Right cardiac atrium (tissue), 5 donors: Measurements from ENCODE around the gene OAT. TPM values are rescaled to one million over a fixed set of nuclear protein-coding genes. Genes with fewer than 3 reads are reported as not detected.

Source experiments
- ATAC-seq, 2 donors: fragments of 200-7000 bp; cut with Tn5 transposase; one replicate each; pipeline versions ENCODE4 v1.8.0 to v1.9.1; 2020; ENCODE audit warnings: moderate library complexity in 2 of 2, mild to moderate bottlenecking in 1 of 2
- DNase-seq, 3 donors: peaks; one replicate each; pipeline ENCODE4 v3.0.0-alpha.2; 2020
- H3K27ac ChIP-seq: one replicate; pipeline ENCODE4 v1.5.1; 2013; ENCODE audit warnings: mild to moderate bottlenecking, low read length, control low read depth, moderate library complexity
- H3K27me3 ChIP-seq: one replicate; pipeline ENCODE4 v1.6.1; 2013; ENCODE audit not compliant: control insufficient read depth, insufficient read depth
- H3K4me1 ChIP-seq: one replicate; pipeline ENCODE4 v1.6.1; 2013; ENCODE audit warnings: low read length; ENCODE audit not compliant: control insufficient read depth, insufficient read depth
- H3K4me3 ChIP-seq: one replicate; pipeline ENCODE4 v1.5.1; 2013; ENCODE audit warnings: low read length, control low read depth
- H3K9me3 ChIP-seq: one replicate; pipeline ENCODE4 v1.6.1; 2013; ENCODE audit warnings: low read length; ENCODE audit not compliant: control insufficient read depth
- WGBS: extraction: QIAGEN DNeasy Blood & Tissue Kit; methylation state at CpG from one replicate; pipeline ENCODE4 v1.1.7; 2013; 5-methylcytosine and 5-hydroxymethylcytosine counted together
- intact Hi-C, 4 donors: fragments of 100-400 bp; cut with DNase I; formaldehyde crosslinking; loops; one replicate each; pipeline versions ENCODE4 v1.11.0 to v1.14.0; 2022 to 2023
- polyA plus RNA-seq: library from polyadenylated mRNA; stranded (reverse); fragments of 200-250 nt; gene quantifications from one replicate; pipeline ENCODE4 v1.2.3, GENCODE V29; 2013
- total RNA-seq, 4 donors: library from RNA; stranded (reverse); fragmentation: NEBNext Ultra II Directional; extraction: Animal tissue kit (Norgen Biotek cat#: 25700); gene quantifications; one replicate each; pipeline ENCODE4 v1.2.1, GENCODE V29; 2021
- donor health status: healthy with polysubstance abuse.
- donor health status: DM: no; HTN: yes; CAD: no.
- donor health status: DM: no; HTN: no; CAD: no.
- donor health status: DM: no; HTN: yes; CAD: no; lungs with severe emphysema.
- donor health status: DM: yes; HTN: yes; CAD: no.

OAT gene
- total and polyA plus RNA-seq, 5 donors = 34.7 to 47.8 (median 42.2) TPM

DNA sequence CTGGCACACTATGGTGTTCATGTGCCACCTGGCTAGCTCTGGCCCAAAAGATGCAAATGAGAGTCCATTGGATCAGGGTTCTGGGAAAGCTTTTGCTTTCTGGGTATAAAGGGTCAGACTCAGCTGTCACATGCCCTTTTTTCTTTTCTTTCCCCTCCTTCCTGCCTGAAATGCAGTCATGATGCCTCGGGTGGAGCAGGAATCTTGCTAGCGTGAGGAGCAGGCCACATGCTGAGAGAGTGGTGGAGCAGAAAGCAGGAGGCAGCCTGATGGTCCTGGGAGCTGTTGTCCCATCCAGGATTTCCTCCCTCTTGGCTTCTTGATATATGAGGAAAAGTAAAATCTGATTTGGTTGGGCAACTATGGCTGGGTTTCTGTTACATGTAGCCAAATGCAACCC, 40.2 kb upstream of the OAT start:
- no peaks in the 10 kb centered on the region for H3K9me3 ChIP-seq
- WGBS = 62% methylated on average over 2 of the region's 2 CpGs
- no peak for ATAC-seq
- H3K4me1 ChIP-seq = no peaks in the 10 kb centered on the region
- no peak overlapping the region for H3K27ac ChIP-seq
- no peak for DNase-seq
- H3K4me3 ChIP-seq = no peak overlapping the region
- intact Hi-C loops = no loop called here
- H3K27me3 ChIP-seq = no peaks in the 10 kb centered on the region

DNA sequence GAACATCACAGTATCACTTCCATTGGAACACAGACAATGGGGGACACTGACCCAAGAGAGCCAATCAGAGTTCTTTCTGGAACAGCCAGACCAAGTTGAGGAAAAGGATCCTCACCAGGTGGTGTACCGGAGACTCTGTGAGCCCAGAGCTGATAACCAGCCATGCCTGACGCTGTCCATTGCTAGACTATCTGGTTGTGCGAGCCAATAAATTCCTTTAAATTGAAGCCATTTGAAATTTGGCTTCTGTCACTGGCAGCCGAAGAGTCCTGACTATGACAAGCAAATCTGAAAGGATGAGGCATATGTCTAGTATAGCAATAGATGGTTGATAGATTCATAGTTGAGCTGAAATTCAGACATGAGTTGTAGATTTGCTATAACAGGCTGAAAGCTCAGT, 39.8 kb upstream of the OAT start:
- H3K27me3 ChIP-seq = no peaks in the 10 kb centered on the region
- no peak overlapping the region for H3K27ac ChIP-seq
- no peak for ATAC-seq
- H3K4me1 ChIP-seq = no peaks in the 10 kb centered on the region
- H3K9me3 ChIP-seq = no peaks in the 10 kb centered on the region
- WGBS = 79% methylated on average over 4 of the region's 4 CpGs
- DNase-seq = no peak
- no peak overlapping the region for H3K4me3 ChIP-seq
- intact Hi-C loops = no loop called here

- Histone ChIP-seq H3K4me1 (no peaks in the 10 kb centered on the region), H3K27ac (no peak overlapping the region), H3K9me3 (no peaks in the 10 kb centered on the region), H3K4me3 (no peak overlapping the region), H3K27me3 (no peaks in the 10 kb centered on the region)
- no peak for DNase-seq
- 67% methylated on average over 7 of the region's 7 CpGs for WGBS
- intact Hi-C loops = no loop called here
- no peak for ATAC-seq
These were observed 36.7 kb upstream of the OAT start for GRCh38 chr10:124455441-124455840.

DNA sequence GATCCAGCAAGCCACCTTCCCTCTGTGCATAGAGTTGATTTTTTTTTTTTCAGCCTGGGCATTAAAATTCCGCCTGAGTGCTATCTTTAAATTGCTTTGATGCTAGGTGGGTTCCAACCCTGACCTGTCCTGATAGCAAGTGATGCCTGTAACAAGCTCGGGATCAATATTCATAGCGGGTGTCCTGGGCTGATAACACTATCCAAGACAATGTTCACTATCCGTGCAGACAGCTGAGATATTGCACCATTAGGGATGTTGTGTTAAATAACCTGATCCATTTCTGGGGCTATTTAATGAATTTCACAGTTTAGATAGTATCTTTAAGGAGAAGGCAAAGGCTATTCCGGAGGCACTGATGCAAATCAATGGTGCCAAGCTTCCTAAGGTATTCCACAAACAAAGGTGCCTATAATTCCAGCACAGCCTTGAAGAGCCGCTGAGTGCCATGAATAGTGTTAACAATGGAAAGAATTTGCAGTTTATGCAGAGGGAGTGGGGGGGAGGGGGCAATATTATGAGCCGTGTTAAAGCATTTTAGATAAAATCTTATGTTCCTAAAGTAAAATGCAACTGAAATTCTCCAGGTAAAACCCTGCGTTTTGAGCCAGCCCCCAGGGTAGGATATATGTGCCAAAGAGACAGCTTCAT, 35.4 kb upstream of the OAT start:
- 12% methylated on average over 8 of the region's 8 CpGs for WGBS
- DNase-seq = no peak

GRCh38 chr10:124451276-124451675, 32.6 kb upstream of the OAT start:
- 18% methylated on average over 6 of the region's 6 CpGs for WGBS
- H3K4me1 ChIP-seq = no peaks in the 10 kb centered on the region
- H3K4me3 ChIP-seq = no peak overlapping the region
- ATAC-seq (no peak), DNase-seq (no peak)
- H3K9me3 ChIP-seq = no peaks in the 10 kb centered on the region
- intact Hi-C loops = no loop called here
- H3K27ac ChIP-seq = no peak overlapping the region
- peaks cover 4% of the 10 kb centered on the region for H3K27me3 ChIP-seq

More for the DNA sequence above, 35.4 kb upstream of the OAT start:
- H3K27me3 ChIP-seq = no peaks in the 10 kb centered on the region
- intact Hi-C loops = no loop called here
- ATAC-seq = no peak
- no peaks in the 10 kb centered on the region for H3K9me3 ChIP-seq
- H3K4me1 ChIP-seq = no peaks in the 10 kb centered on the region
- H3K4me3 ChIP-seq = no peak overlapping the region
- no peak overlapping the region for H3K27ac ChIP-seq

GRCh38 chr10:124450783-124451057, 32.0 kb upstream of the OAT start:
- Histone ChIP-seq H3K27ac (no peak overlapping the region), H3K9me3 (no peaks in the 10 kb centered on the region), H3K4me3 (no peak overlapping the region), H3K4me1 (no peaks in the 10 kb centered on the region), H3K27me3 (peaks cover 4% of the 10 kb centered on the region)
- intact Hi-C loops = no loop called here
- DNase-seq (no peak), ATAC-seq (no peak)
- 17% methylated on average over 5 of the region's 5 CpGs for WGBS

DNA sequence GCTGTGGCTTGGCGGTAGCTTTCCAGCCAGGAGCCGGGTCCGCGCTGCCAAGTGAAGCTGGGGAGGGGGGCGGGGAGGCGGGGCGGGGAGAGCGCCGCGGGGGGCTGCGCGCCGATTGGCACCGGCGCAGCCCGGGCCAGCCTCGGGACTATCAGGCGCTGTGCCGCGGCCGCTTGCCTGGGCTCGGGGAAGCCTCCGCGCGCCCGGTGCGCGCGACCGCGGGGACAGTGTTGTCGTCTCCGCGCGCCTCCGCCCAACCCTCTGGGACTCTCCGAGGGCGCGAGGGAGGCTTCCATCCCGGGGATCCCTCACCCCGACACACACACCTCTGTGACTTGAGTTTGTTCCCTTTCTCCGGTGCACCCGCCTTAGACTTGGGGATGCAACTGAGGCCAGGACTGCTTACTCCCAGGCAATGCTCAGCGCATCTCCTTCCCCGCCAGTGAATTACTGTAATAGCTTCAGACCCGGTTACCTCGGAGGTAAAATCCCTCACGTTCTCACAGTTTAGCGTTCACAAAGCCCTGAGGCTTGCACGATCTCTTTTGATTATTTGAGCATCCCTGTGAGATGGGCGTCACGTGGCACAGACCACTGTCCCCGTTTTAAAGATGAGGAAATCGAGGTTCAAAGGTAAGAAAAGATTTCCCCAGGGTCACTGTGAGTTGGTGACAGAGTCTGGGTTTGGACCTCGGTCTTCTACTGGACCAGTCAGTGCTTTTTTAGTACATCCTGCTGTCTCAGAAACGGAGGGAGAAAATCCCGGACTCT, 31.5 kb upstream of the OAT start, which contains the start of gene NKX1-2:
Gene NKX1-2 (minus strand): TSS at position 24 of the 771 bp plus-strand sequence. CDS start 92 bp downstream, outside the sequence.
- Histone ChIP-seq H3K4me1 (no peaks in the 10 kb centered on the region), H3K9me3 (no peaks in the 10 kb centered on the region), H3K27ac (no peak within 1 kb of the TSS), H3K4me3 (peak within 1 kb of the TSS; percentile 5), H3K27me3 (peaks cover 4% of the 10 kb centered on the region)
- ATAC-seq = no peak
- 2% methylated on average over 57 of the region's 57 CpGs for WGBS
- intact Hi-C loops = no loop called here
- DNase-seq = no peak

DNA sequence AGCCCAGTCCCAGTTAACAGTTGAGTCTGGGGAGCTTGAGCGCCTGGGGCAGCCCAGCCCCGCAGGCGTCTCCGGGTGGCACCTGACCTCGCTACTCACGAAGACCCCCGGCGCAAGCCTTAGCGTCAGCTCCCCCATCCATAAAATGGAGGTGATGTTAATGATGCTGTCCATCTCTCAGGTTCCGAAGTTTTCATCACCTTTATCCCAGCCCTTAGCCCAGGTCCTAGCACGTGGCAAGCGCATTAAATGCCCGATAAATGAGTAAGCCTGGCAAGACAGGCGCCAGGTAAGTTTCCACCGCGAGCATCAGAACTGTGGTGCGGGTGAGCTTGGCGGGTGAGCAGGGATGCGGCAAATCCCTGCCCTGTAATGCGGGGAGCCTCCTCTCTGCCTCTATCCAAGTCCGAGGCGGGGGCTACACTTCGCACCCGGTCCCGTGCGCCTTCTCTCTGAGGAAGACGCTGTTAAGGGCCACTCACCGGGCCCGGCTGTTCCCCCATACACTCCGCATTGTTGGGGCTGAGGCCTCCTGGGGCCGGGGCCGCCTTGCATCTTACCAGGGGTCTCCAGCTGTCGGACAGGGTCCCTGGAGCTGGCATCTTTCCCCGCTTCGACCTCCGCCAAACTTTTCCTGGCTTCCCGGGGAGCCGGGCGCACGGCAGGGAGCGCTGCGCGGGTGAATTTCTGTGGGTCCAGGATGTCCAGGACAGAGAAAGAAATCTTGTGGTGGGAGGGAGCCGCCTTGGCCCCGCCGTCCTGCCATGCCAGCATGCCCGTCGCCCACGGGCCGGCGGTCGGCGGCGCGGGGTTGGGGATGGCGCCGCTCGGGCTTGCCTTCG, 30.7 kb upstream of the OAT start:
- H3K27me3 ChIP-seq = peaks cover 4% of the 10 kb centered on the region
- DNase-seq (no peak), ATAC-seq (peak; percentile 11 to 20)
- no peaks in the 10 kb centered on the region for H3K9me3 ChIP-seq
- no peaks in the 10 kb centered on the region for H3K4me1 ChIP-seq
- intact Hi-C loops = no loop called here
- peak overlapping the region; percentile 5 for H3K4me3 ChIP-seq
- WGBS = 1% methylated on average over 59 of the region's 59 CpGs
- no peak overlapping the region for H3K27ac ChIP-seq

GRCh38 chr10:124448696-124449169, 30.0 kb upstream of the OAT start:
- no peak for ATAC-seq
- intact Hi-C loops = no loop called here
- no peaks in the 10 kb centered on the region for H3K9me3 ChIP-seq
- WGBS = 3% methylated on average over 26 of the region's 26 CpGs
- no peak for DNase-seq
- no peak overlapping the region for H3K27ac ChIP-seq
- H3K4me1 ChIP-seq = no peaks in the 10 kb centered on the region
- H3K4me3 ChIP-seq = no peak overlapping the region
- H3K27me3 ChIP-seq = peaks cover 4% of the 10 kb centered on the region

- intact Hi-C loops = no loop called here
- Histone ChIP-seq H3K4me1 (no peaks in the 10 kb centered on the region), H3K27me3 (peaks cover 4% of the 10 kb centered on the region), H3K27ac (no peak overlapping the region), H3K4me3 (peak overlapping the region; percentile 18), H3K9me3 (no peaks in the 10 kb centered on the region)
- no peak for ATAC-seq
- DNase-seq = no peak
- WGBS = 1% methylated on average over 60 of the region's 60 CpGs
These were observed 29.2 kb upstream of the OAT start for GRCh38 chr10:124447751-124448466.
